ENCODE results near the gene FEM1C.

FEM1C gene

GRCh38 chr5:115557667-115558387, 13.3 kb upstream of the FEM1C start:
- no peaks in the 10 kb centered on the region for H3K27me3 ChIP-seq (ENCODE audit: control insufficient read depth, insufficient read depth, low read length)
- H3K9ac ChIP-seq (ENCODE audit: low read depth, low read length): no peak overlapping the region
- H3K27ac ChIP-seq (ENCODE audit: low read depth, low read length): no peak overlapping the region
- H3K9me3 ChIP-seq (ENCODE audit: control insufficient read depth, insufficient read depth, low read length): no peaks in the 10 kb centered on the region
- H3K4me3 ChIP-seq (ENCODE audit: low read depth, low read length): no peak overlapping the region
- H3K4me1 ChIP-seq (ENCODE audit: control insufficient read depth, insufficient read depth, low read length): peaks cover 7% of the 10 kb centered on the region
- no peaks in the 10 kb centered on the region for H3K36me3 ChIP-seq (ENCODE audit: control insufficient read depth, insufficient read depth, low read length)

- Histone ChIP-seq H3K4me1 (ENCODE audit: control insufficient read depth, insufficient read depth, low read length) (peaks cover 7% of the 10 kb centered on the region), H3K9me3 (ENCODE audit: control insufficient read depth, insufficient read depth, low read length) (no peaks in the 10 kb centered on the region), H3K36me3 (ENCODE audit: control insufficient read depth, insufficient read depth, low read length) (no peaks in the 10 kb centered on the region), H3K4me3 (ENCODE audit: low read depth, low read length) (no peak overlapping the region), H3K27me3 (ENCODE audit: control insufficient read depth, insufficient read depth, low read length) (no peaks in the 10 kb centered on the region), H3K27ac (ENCODE audit: low read depth, low read length) (no peak overlapping the region), H3K9ac (ENCODE audit: low read depth, low read length) (no peak overlapping the region)
Observed at GRCh38 chr5:115556276-115556675, 11.7 kb upstream of the FEM1C start.

- Histone ChIP-seq H3K4me3 (ENCODE audit: low read depth, low read length) (no peak overlapping the region), H3K9me3 (ENCODE audit: control insufficient read depth, insufficient read depth, low read length) (no peaks in the 10 kb centered on the region), H3K9ac (ENCODE audit: low read depth, low read length) (no peak overlapping the region), H3K27me3 (ENCODE audit: control insufficient read depth, insufficient read depth, low read length) (no peaks in the 10 kb centered on the region), H3K27ac (ENCODE audit: low read depth, low read length) (no peak overlapping the region), H3K4me1 (ENCODE audit: control insufficient read depth, insufficient read depth, low read length) (peaks cover 10% of the 10 kb centered on the region), H3K36me3 (ENCODE audit: control insufficient read depth, insufficient read depth, low read length) (no peaks in the 10 kb centered on the region)
Observed at GRCh38 chr5:115555084-115555633, 10.6 kb upstream of the FEM1C start.

- H3K9ac ChIP-seq (ENCODE audit: low read depth, low read length): no peak overlapping the region
- H3K36me3 ChIP-seq (ENCODE audit: control insufficient read depth, insufficient read depth, low read length): no peaks in the 10 kb centered on the region
- no peaks in the 10 kb centered on the region for H3K27me3 ChIP-seq (ENCODE audit: control insufficient read depth, insufficient read depth, low read length)
- H3K27ac ChIP-seq (ENCODE audit: low read depth, low read length): no peak overlapping the region
- H3K4me1 ChIP-seq (ENCODE audit: control insufficient read depth, insufficient read depth, low read length): peaks cover 20% of the 10 kb centered on the region
- no peaks in the 10 kb centered on the region for H3K9me3 ChIP-seq (ENCODE audit: control insufficient read depth, insufficient read depth, low read length)
- H3K4me3 ChIP-seq (ENCODE audit: low read depth, low read length): no peak overlapping the region
Observed at GRCh38 chr5:115553082-115553481, 8.5 kb upstream of the FEM1C start.

GRCh38 chr5:115551415-115551814, 6.8 kb upstream of the FEM1C start:
- Histone ChIP-seq H3K4me3 (ENCODE audit: low read depth, low read length) (no peak overlapping the region), H3K36me3 (ENCODE audit: control insufficient read depth, insufficient read depth, low read length) (no peaks in the 10 kb centered on the region), H3K27ac (ENCODE audit: low read depth, low read length) (no peak overlapping the region), H3K4me1 (ENCODE audit: control insufficient read depth, insufficient read depth, low read length) (peaks cover 12% of the 10 kb centered on the region), H3K9ac (ENCODE audit: low read depth, low read length) (no peak overlapping the region), H3K9me3 (ENCODE audit: control insufficient read depth, insufficient read depth, low read length) (peaks cover 4% of the 10 kb centered on the region), H3K27me3 (ENCODE audit: control insufficient read depth, insufficient read depth, low read length) (no peaks in the 10 kb centered on the region)

GRCh38 chr5:115549154-115549553, 4.6 kb upstream of the FEM1C start:
- Histone ChIP-seq H3K9me3 (ENCODE audit: control insufficient read depth, insufficient read depth, low read length) (peaks cover 19% of the 10 kb centered on the region), H3K36me3 (ENCODE audit: control insufficient read depth, insufficient read depth, low read length) (no peaks in the 10 kb centered on the region), H3K4me3 (ENCODE audit: low read depth, low read length) (no peak overlapping the region), H3K27me3 (ENCODE audit: control insufficient read depth, insufficient read depth, low read length) (no peaks in the 10 kb centered on the region), H3K27ac (ENCODE audit: low read depth, low read length) (peak overlapping the region; percentile 18), H3K9ac (ENCODE audit: low read depth, low read length) (no peak overlapping the region), H3K4me1 (ENCODE audit: control insufficient read depth, insufficient read depth, low read length) (peaks cover 12% of the 10 kb centered on the region)

- H3K36me3 ChIP-seq (ENCODE audit: control insufficient read depth, insufficient read depth, low read length): no peaks in the 10 kb centered on the region
- peaks cover 12% of the 10 kb centered on the region for H3K4me1 ChIP-seq (ENCODE audit: control insufficient read depth, insufficient read depth, low read length)
- no peak overlapping the region for H3K9ac ChIP-seq (ENCODE audit: low read depth, low read length)
- no peak overlapping the region for H3K27ac ChIP-seq (ENCODE audit: low read depth, low read length)
- no peak overlapping the region for H3K4me3 ChIP-seq (ENCODE audit: low read depth, low read length)
- peaks cover 19% of the 10 kb centered on the region for H3K9me3 ChIP-seq (ENCODE audit: control insufficient read depth, insufficient read depth, low read length)
- H3K27me3 ChIP-seq (ENCODE audit: control insufficient read depth, insufficient read depth, low read length): no peaks in the 10 kb centered on the region
Observed at GRCh38 chr5:115548683-115549082, 4.1 kb upstream of the FEM1C start.

- peaks cover 36% of the 10 kb centered on the region for H3K4me1 ChIP-seq (ENCODE audit: control insufficient read depth, insufficient read depth, low read length)
- H3K4me3 ChIP-seq (ENCODE audit: low read depth, low read length): peak overlapping the region; percentile 56; the same call in 1 of the 2 replicates
- H3K9me3 ChIP-seq (ENCODE audit: control insufficient read depth, insufficient read depth, low read length): peaks cover 19% of the 10 kb centered on the region
- H3K27me3 ChIP-seq (ENCODE audit: control insufficient read depth, insufficient read depth, low read length): no peaks in the 10 kb centered on the region
- H3K27ac ChIP-seq (ENCODE audit: low read depth, low read length): peak overlapping the region; percentile 55
- peaks cover 27% of the 10 kb centered on the region for H3K36me3 ChIP-seq (ENCODE audit: control insufficient read depth, insufficient read depth, low read length)
- no peak overlapping the region for H3K9ac ChIP-seq (ENCODE audit: low read depth, low read length)
Observed at GRCh38 chr5:115545351-115545882, 842 bp upstream of the FEM1C start.

GRCh38 chr5:115544043-115544435, 536 bp downstream of the FEM1C start:
- peak overlapping the region; percentile 98 for H3K27ac ChIP-seq (ENCODE audit: low read depth, low read length)
- H3K4me1 ChIP-seq (ENCODE audit: control insufficient read depth, insufficient read depth, low read length): peaks cover 43% of the 10 kb centered on the region
- H3K9me3 ChIP-seq (ENCODE audit: control insufficient read depth, insufficient read depth, low read length): peaks cover 19% of the 10 kb centered on the region
- H3K36me3 ChIP-seq (ENCODE audit: control insufficient read depth, insufficient read depth, low read length): peaks cover 41% of the 10 kb centered on the region
- H3K9ac ChIP-seq (ENCODE audit: low read depth, low read length): peak overlapping the region; percentile 96
- no peaks in the 10 kb centered on the region for H3K27me3 ChIP-seq (ENCODE audit: control insufficient read depth, insufficient read depth, low read length)
- peak overlapping the region; percentile 95 for H3K4me3 ChIP-seq (ENCODE audit: low read depth, low read length)

GRCh38 chr5:115543365-115544042, 1.1 kb downstream of the FEM1C start:
- peak overlapping the region; percentile 98 for H3K27ac ChIP-seq (ENCODE audit: low read depth, low read length)
- H3K4me1 ChIP-seq (ENCODE audit: control insufficient read depth, insufficient read depth, low read length): peaks cover 40% of the 10 kb centered on the region
- H3K36me3 ChIP-seq (ENCODE audit: control insufficient read depth, insufficient read depth, low read length): peaks cover 46% of the 10 kb centered on the region

More at GRCh38 chr5:115543365-115544042, 1.1 kb downstream of the FEM1C start:
- Histone ChIP-seq H3K9me3 (ENCODE audit: control insufficient read depth, insufficient read depth, low read length) (peaks cover 19% of the 10 kb centered on the region), H3K4me3 (ENCODE audit: low read depth, low read length) (peak overlapping the region; percentile 95), H3K27me3 (ENCODE audit: control insufficient read depth, insufficient read depth, low read length) (no peaks in the 10 kb centered on the region), H3K9ac (ENCODE audit: low read depth, low read length) (peak overlapping the region; percentile 96)

Measured in HUES48 (cell line).